A673 (cell line): ENCODE measurements around the gene RBP3. TPM values are rescaled to one million over a fixed set of nuclear protein-coding genes. Genes with fewer than 3 reads are reported as not detected.

Experiments used
- BruUV-seq: library from RNA; stranded (reverse); fragments of 400-500 nt; replicated peaks from 2 replicates; lab custom pipeline; 2021; lab: Mats Ljungman, UMichigan
- CTCF ChIA-PET: fragments of 300-600 bp; sonication (Branson Sonifier 250); formaldehyde crosslinking; loops from one replicate; lab custom pipeline; 2022; ENCODE audit warnings: antibody characterized with exemption; lab: Charles Lee
- POLR2A ChIA-PET: fragments of 300-600 bp; sonication (Branson Sonifier 250); formaldehyde crosslinking; loops from one replicate; lab custom pipeline; 2022; ENCODE audit warnings: antibody characterized with exemption; ENCODE audit not compliant: low non-redundant PET; lab: Charles Lee
- DNase-seq: peaks from one replicate; pipeline ENCODE4 v3.0.0-alpha.2; 2015; ENCODE audit warnings: low spot score
- H3K27ac ChIP-seq: fragments of 200-600 bp; sonication (generic); 2 replicates; pipeline ENCODE4 v1.5.1; 2016; ENCODE audit warnings: mixed run types, low read depth, mild to moderate bottlenecking, mixed read lengths, antibody characterized with exemption, low read length; ENCODE audit not compliant: poor library complexity, severe bottlenecking
- H3K27me3 ChIP-seq: fragments of 200-600 bp; sonication (generic); replicated peaks from 2 replicates; pipeline ENCODE4 v1.6.1; 2017; ENCODE audit warnings: mixed run types, low read depth, mild to moderate bottlenecking, mixed read lengths, antibody characterized with exemption, low read length; ENCODE audit not compliant: insufficient read depth, poor library complexity
- H3K36me3 ChIP-seq: fragments of 200-600 bp; sonication (generic); 2 replicates; pipeline ENCODE4 v1.6.1; 2016; ENCODE audit warnings: mixed run types, mild to moderate bottlenecking, mixed read lengths, antibody characterized with exemption, low read length; ENCODE audit not compliant: insufficient read depth, poor library complexity, severe bottlenecking
- H3K4me1 ChIP-seq: fragments of 200-600 bp; sonication (generic); 2 replicates; pipeline ENCODE4 v1.6.1; 2017; ENCODE audit warnings: mixed run types, mild to moderate bottlenecking, mixed read lengths, antibody characterized with exemption, low read length; ENCODE audit not compliant: insufficient read depth, poor library complexity, severe bottlenecking
- H3K4me3 ChIP-seq: fragments of 200-600 bp; sonication (generic); 2 replicates; pipeline ENCODE4 v1.5.1; 2016; ENCODE audit warnings: low read depth, mixed run types, mild to moderate bottlenecking, mixed read lengths, low read length; ENCODE audit not compliant: poor library complexity, severe bottlenecking
- H3K9me3 ChIP-seq: fragments of 200-600 bp; sonication (generic); 2 replicates; pipeline ENCODE4 v1.6.1; 2016; ENCODE audit warnings: mixed run types, low read depth, mild to moderate bottlenecking, mixed read lengths, antibody characterized with exemption, low read length; ENCODE audit not compliant: poor library complexity, severe bottlenecking
- CTCF ChIP-seq: fragments of 300-800, 200-600 bp; sonication (generic); conservative IDR thresholded peaks from 2 replicates; pipeline ENCODE4 v1.5.1; 2017; ENCODE audit warnings: low read depth, mild to moderate bottlenecking, antibody characterized with exemption, low read length, moderate library complexity, mixed read lengths
- EZH2 ChIP-seq: fragments of 200-600 bp; sonication (generic); IDR thresholded peaks from 2 replicates; pipeline ENCODE4 v1.6.1; 2017; ENCODE audit warnings: borderline replicate concordance, low read depth, mild to moderate bottlenecking, mixed read lengths, antibody characterized with exemption, low read length; ENCODE audit not compliant: poor library complexity, severe bottlenecking
- intact Hi-C: fragments of 100-400 bp; cut with micrococcal nuclease; formaldehyde crosslinking; loops from one replicate; pipeline ENCODE4 v1.10.0; 2022; ENCODE audit not compliant: unreplicated experiment
- total RNA-seq: library from RNA; stranded (reverse); gene quantifications from 2 replicates; pipeline ENCODE4 v1.2.3, GENCODE V29; 2021

The RBP3 gene
- total RNA-seq, 1 experiment from 2014 or later = not detected

- Histone ChIP-seq H3K4me3 (no peak overlapping the region), H3K9me3 (no peaks in the 10 kb centered on the region), H3K36me3 (no peaks in the 10 kb centered on the region), H3K27me3 (no peaks in the 10 kb centered on the region), H3K4me1 (no peaks in the 10 kb centered on the region), H3K27ac (no peak overlapping the region)
- CTCF ChIA-PET = no interaction called here
- TF ChIP-seq EZH2 (no peak), CTCF (no peak)
- intact Hi-C loops = no loop called here
- POLR2A ChIA-PET = no interaction called here
- BruUV-seq = no TSS peak
- no peak for DNase-seq
Measured at GRCh38 chr10:47332946-47333345, 15.2 kb upstream of the RBP3 start.

GRCh38 chr10:47333532-47333931 lies 14.6 kb upstream of the RBP3 start:
- no peak for DNase-seq
- Histone ChIP-seq H3K9me3 (no peaks in the 10 kb centered on the region), H3K27me3 (no peaks in the 10 kb centered on the region), H3K4me1 (no peaks in the 10 kb centered on the region), H3K36me3 (no peaks in the 10 kb centered on the region), H3K27ac (no peak overlapping the region), H3K4me3 (no peak overlapping the region)
- intact Hi-C loops = no loop called here
- ChIA-PET POLR2A (no interaction called here), CTCF (no interaction called here)
- TF ChIP-seq CTCF = no peak
- no peak for TF ChIP-seq EZH2
- no TSS peak for BruUV-seq

GRCh38 chr10:47334466-47335295 lies 13.5 kb upstream of the RBP3 start:
- no peak overlapping the region for H3K27ac ChIP-seq
- no peak overlapping the region for H3K4me3 ChIP-seq
- ChIA-PET POLR2A (no interaction called here), CTCF (no interaction called here)
- no peak for DNase-seq
- H3K27me3 ChIP-seq = no peaks in the 10 kb centered on the region
- H3K4me1 ChIP-seq = no peaks in the 10 kb centered on the region
- intact Hi-C loops = no loop called here
- BruUV-seq = no TSS peak
- no peaks in the 10 kb centered on the region for H3K9me3 ChIP-seq
- H3K36me3 ChIP-seq = no peaks in the 10 kb centered on the region
- no peak for TF ChIP-seq EZH2
- TF ChIP-seq CTCF = no peak
